A549 (cell line): ENCODE measurements around the gene DDX25. TPM values are rescaled to one million over a fixed set of nuclear protein-coding genes. Genes with fewer than 3 reads are reported as not detected.
"Not testable (repeated sequence)": the region's sequence is repeated elsewhere in the genome, so short reads cannot be mapped to it uniquely, and the experiment has no call there.

Source experiments
- ATAC-seq, 2 experiments: fragments of 200-7000 bp in 1 of 2; fragments of >200 bp in 1 of 2; cut with Nextera tagmentation in 1 of 2; cut with Tn5 transposase in 1 of 2; 3 replicates each; pipeline versions ENCODE4 v1.8.0 to v1.9.1; 2018 to 2020; ENCODE audit warnings: mild to moderate bottlenecking in 1 of 2, moderate library complexity in 1 of 2
- CTCF ChIA-PET: fragments of 300-600 bp; sonication (Branson Sonifier 250); formaldehyde crosslinking; extraction: SDS; loops from one replicate; lab custom pipeline; 2021; ENCODE audit warnings: antibody characterized with exemption, inconsistent platforms; lab: Yijun Ruan, JAX
- POLR2A ChIA-PET: fragments of 350-600 bp; formaldehyde crosslinking; extraction: SDS; loops from one replicate; lab custom pipeline; 2021; ENCODE audit warnings: antibody characterized with exemption, inconsistent platforms; lab: Yijun Ruan, JAX
- DNase-seq, 2 experiments: peaks; one replicate each; pipeline versions ENCODE4 v3.0.0 to v3.0.0-alpha.2; 2011 to 2016; ENCODE audit warnings: low read depth in 1 of 2, low spot score in 1 of 2
- FAIRE-seq: peaks from 2 replicates; lab custom pipeline; 2011; peaks lifted over from hg19 to GRCh38; lab: Jason Lieb, UNC
- H3K27ac ChIP-seq, 2 experiments: fragments of >200 bp; sonication (Bioruptor Twin); formaldehyde crosslinking; 3 replicates each; pipeline ENCODE4 v1.5.1; 2016 to 2017
- H3K4me1 ChIP-seq: fragments of >200 bp; sonication (Bioruptor Twin); formaldehyde crosslinking; 3 replicates; pipeline ENCODE4 v1.6.1; 2016
- H3K4me2 ChIP-seq: fragments of >200 bp; sonication (Bioruptor Twin); formaldehyde crosslinking; 3 replicates; pipeline ENCODE4 v1.6.1; 2016
- H3K4me3 ChIP-seq: fragments of >200 bp; sonication (Bioruptor Twin); formaldehyde crosslinking; 3 replicates; pipeline ENCODE4 v1.5.1; 2016
- H3K9me3 ChIP-seq: fragments of >200 bp; sonication (Bioruptor Twin); formaldehyde crosslinking; 3 replicates; pipeline ENCODE4 v1.6.1; 2016
- CTCF ChIP-seq: fragments of >200 bp; sonication (Bioruptor Twin); formaldehyde crosslinking; IDR thresholded peaks from 3 replicates; pipeline ENCODE4 v1.5.1; 2016
- HEYL ChIP-seq: fragments of 250-450 bp; sonication (Bioruptor Pico); IDR thresholded peaks from 2 replicates; pipeline ENCODE4 v1.8.0; 2021; ENCODE audit warnings: mild to moderate bottlenecking, moderate library complexity
- HOXA7 ChIP-seq: fragments of 250-450 bp; sonication (Bioruptor Pico); IDR thresholded peaks from 2 replicates; pipeline ENCODE4 v1.5.0; 2020; ENCODE audit warnings: mild to moderate bottlenecking, moderate library complexity
- HOXB13 ChIP-seq: fragments of 250-450 bp; sonication (Bioruptor Pico); IDR thresholded peaks from 2 replicates; pipeline ENCODE4 v1.5.0; 2020; ENCODE audit warnings: low read depth, mild to moderate bottlenecking, moderate library complexity
- HOXB5 ChIP-seq: fragments of 250-450 bp; sonication (Bioruptor Pico); IDR thresholded peaks from 2 replicates; pipeline ENCODE4 v1.5.0; 2020; ENCODE audit warnings: mild to moderate bottlenecking, moderate library complexity
- MAZ ChIP-seq: fragments of 150-350 bp; IDR thresholded peaks from 2 replicates; pipeline ENCODE4 v1.6.1; 2014; ENCODE audit warnings: antibody characterized with exemption, low read depth, low read length, borderline replicate concordance
- NPAS2 ChIP-seq: fragments of 250-450 bp; sonication (Bioruptor Pico); IDR thresholded peaks from 2 replicates; pipeline ENCODE4 v1.8.0; 2022; ENCODE audit warnings: mild to moderate bottlenecking, moderate library complexity, borderline replicate concordance
- NR3C1 ChIP-seq: fragments of >200 bp; sonication (Bioruptor Twin); formaldehyde crosslinking; IDR thresholded peaks from 3 replicates; pipeline ENCODE4 v1.6.1; 2017
- POLR2AphosphoS2 ChIP-seq: conservative IDR thresholded peaks from 2 replicates; pipeline ENCODE4 v1.6.1; 2012; ENCODE audit warnings: low read length, improper control_type of control experiment, inconsistent platforms
- RAD21 ChIP-seq, 2 experiments: fragments of >200 bp in 1 of 2; sonication (Bioruptor Twin) in 1 of 2; formaldehyde crosslinking in 1 of 2; IDR thresholded peaks in 1 of 2; conservative IDR thresholded peaks in 1 of 2; 2 replicates in 1 of 2; 3 replicates in 1 of 2; pipeline ENCODE4 v1.6.1; 2012 to 2018; ENCODE audit warnings: inconsistent platforms in 1 of 2
- RCOR1 ChIP-seq: fragments of 150-350 bp; IDR thresholded peaks from 2 replicates; pipeline ENCODE4 v1.6.1; 2014; ENCODE audit warnings: antibody characterized with exemption, low read length, low read depth
- REST ChIP-seq: fragments of 200-600 bp; sonication (generic); IDR thresholded peaks from 2 replicates; pipeline ENCODE4 v1.6.1; 2016; ENCODE audit warnings: antibody characterized with exemption, mild to moderate bottlenecking, moderate library complexity
- RFX5 ChIP-seq: fragments of 450-650 bp; IDR thresholded peaks from 2 replicates; pipeline ENCODE4 v1.7.1; 2014; ENCODE audit warnings: antibody characterized with exemption, mild to moderate bottlenecking, moderate library complexity
- RNF2 ChIP-seq: fragments of 200-600 bp; sonication (generic); IDR thresholded peaks from 2 replicates; pipeline ENCODE4 v1.6.1; 2016; ENCODE audit warnings: low read depth, mild to moderate bottlenecking, antibody characterized with exemption, moderate library complexity, borderline replicate concordance
- ZC3H11A ChIP-seq: fragments of 450-650 bp; IDR thresholded peaks from 2 replicates; pipeline ENCODE4 v1.6.1; 2014; ENCODE audit warnings: antibody characterized with exemption, mild to moderate bottlenecking
- ZNF302 ChIP-seq: fragments of 250-450 bp; sonication (Bioruptor Pico); IDR thresholded peaks from 2 replicates; pipeline ENCODE4 v1.9.0; 2021; ENCODE audit warnings: inconsistent platforms, mild to moderate bottlenecking, moderate library complexity
- ZSCAN20 ChIP-seq: fragments of 250-450 bp; sonication (Bioruptor Pico); IDR thresholded peaks from 2 replicates; pipeline ENCODE4 v1.8.0; 2022; ENCODE audit warnings: mild to moderate bottlenecking, moderate library complexity
- WGBS: methylation state at CpG from one replicate; pipeline ENCODE4 v1.1.6; 2017; ENCODE audit errors: missing lambda C conversion rate; 5-methylcytosine and 5-hydroxymethylcytosine counted together
- polyA minus RNA-seq: library from RNA; depleted of rRNA, polyadenylated mRNA; stranded (reverse); fragments of >200 nt; gene quantifications from 2 replicates; pipeline ENCODE4 v1.2.3, GENCODE V29; 2011; rRNA and poly(A)+ RNA removed
- polyA plus RNA-seq, 4 experiments: library from polyadenylated mRNA; depleted of rRNA in 3 of 4; stranded (reverse); fragments of >200 nt; fragmentation: RNase III in 1 of 4; extraction: RNeasy Plus Mini Kit Qiagen cat#74134 plus additional on column Dnase treatment in 1 of 4; gene quantifications; 2 replicates in 3 of 4; 3 replicates in 1 of 4; pipeline ENCODE4 v1.2.3, GENCODE V29; 2011 to 2017

DDX25 gene
- polyA plus RNA-seq (2011; rRNA removed): 0.01 and 0.05 TPM in 2 replicates
- polyA plus RNA-seq (2012; cell fraction: cytosol; rRNA removed): not detected in 2 replicates
- 0.07 and 0.18 TPM in 2 replicates for polyA plus RNA-seq (2012; cell fraction: nucleus; rRNA removed)
- 0.07 TPM in 1 of 3 replicates, not detected in the others for polyA plus RNA-seq (2017; fragmentation: RNase III; extraction: RNeasy Plus Mini Kit Qiagen cat#74134 plus additional on column Dnase treatment)
- 0.66 TPM in 1 of 2 replicates, not detected in the other for polyA minus RNA-seq

DNA sequence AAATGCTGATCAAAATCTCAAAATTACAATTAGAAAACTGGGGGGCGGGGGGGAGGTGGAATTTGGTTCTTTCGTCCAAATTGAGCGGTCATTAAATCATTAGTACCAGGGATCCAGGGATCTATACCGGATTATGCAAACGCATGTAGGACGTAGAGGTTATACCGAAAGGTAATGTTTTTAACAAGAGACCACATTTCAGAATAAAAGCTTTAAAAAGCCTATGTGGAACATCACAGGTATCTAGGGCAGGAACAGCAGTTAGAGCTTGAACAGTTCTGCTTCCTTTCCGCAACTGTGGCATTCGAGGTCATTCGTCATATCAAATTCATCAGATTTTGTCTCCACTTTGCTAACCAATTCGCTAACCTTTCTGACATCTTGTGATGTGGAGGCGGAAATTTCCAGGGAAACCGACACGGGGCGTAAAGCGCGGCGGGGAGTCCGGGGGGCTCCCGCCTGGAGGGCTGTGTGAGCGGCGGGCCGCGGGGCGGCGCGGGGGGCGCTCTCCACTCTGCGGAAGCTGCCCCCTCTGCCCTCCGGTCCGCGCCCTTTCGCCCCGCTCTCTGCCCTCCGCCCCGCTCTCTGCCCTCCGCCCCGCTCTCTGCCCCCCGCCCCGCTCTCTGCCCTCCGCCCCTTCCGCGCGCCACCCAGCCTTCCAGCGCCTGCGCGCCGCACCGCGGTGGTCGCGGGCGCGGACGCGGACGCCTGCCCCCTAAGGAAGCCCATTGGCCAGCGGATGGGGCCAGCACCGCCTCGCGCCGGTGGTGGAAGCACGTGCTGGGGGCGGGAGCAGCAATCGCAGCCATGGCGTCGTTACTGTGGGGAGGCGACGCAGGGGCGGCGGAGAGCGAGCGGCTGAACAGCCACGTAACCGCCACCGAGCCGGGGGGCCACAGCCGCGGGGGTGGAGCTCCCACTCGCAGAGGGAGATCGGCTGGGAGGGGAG, at the start of gene DDX25:
Gene DDX25 (plus strand): TSS at position 798 of the 949 bp plus-strand sequence. CDS start 10 bp downstream, at position 808.
- H3K4me2 ChIP-seq: peak within 1 kb of the TSS; percentile 86
- TF ChIP-seq REST (peak; percentile 71), ZNF302 (CRISPR knock-in tag) (no peak)
- peak within 1 kb of the TSS; percentile 88 for H3K4me3 ChIP-seq
- POLR2A ChIA-PET: interaction anchor here (0.8 to 1.4 kb wide), 2 partner anchors 16 to 212 kb away, joined by 3 to 21 read pairs; partner anchors contain the start of gene HYLS1
- H3K27ac ChIP-seq: no peak within 1 kb of the TSS
- ATAC-seq: no peak
- 0 out of 3 replicates have a peak, but pooled peaks cover 5% of the 10 kb centered on the region for H3K4me1 ChIP-seq
- no peak for DNase-seq
- no peaks in the 10 kb centered on the region for H3K9me3 ChIP-seq
- no peak for FAIRE-seq
- CTCF ChIA-PET: interaction anchor here (0.6 to 2.5 kb wide), 3 partner anchors 13 to 213 kb away, joined by 3 to 5 read pairs (median 4); no protein-coding TSS in a partner anchor
- WGBS: 52% methylated on average over 21 of the region's 81 CpGs

- ATAC-seq, H3K9me3 ChIP-seq, H3K4me2 ChIP-seq, POLR2A ChIA-PET, DNase-seq, H3K27ac ChIP-seq, CTCF ChIA-PET, FAIRE-seq, H3K4me3 ChIP-seq, H3K4me1 ChIP-seq: not testable (repeated sequence)
- WGBS: 62% methylated on average over 7 of the region's 9 CpGs
These were observed 46.6 kb upstream of the DDX25 start for GRCh38 chr11:125857670-125858069.

DNA sequence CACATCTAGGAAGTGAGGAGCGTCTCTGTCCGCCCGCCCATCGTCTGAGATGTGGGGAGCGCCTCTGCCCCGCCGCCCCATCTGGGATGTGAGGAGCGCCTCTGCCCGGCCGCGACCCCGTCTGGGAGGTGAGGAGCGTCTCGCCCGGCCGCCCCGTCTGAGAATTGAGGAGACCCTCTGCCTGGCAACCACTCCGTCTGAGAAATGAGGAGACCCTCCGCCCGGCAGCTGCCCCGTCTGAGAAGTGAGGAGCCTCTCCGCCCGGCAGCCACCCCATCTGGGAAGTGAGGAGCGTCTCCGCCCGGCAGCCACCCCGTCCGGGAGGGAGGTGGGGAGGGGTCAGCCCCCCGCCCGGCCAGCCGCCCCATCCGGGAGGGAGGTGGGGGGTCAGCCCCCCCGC, 41.5 kb upstream of the DDX25 start:
- H3K4me1 ChIP-seq, H3K9me3 ChIP-seq, H3K4me2 ChIP-seq, ATAC-seq, CTCF ChIA-PET, POLR2A ChIA-PET, H3K4me3 ChIP-seq, H3K27ac ChIP-seq, FAIRE-seq, DNase-seq: not testable (repeated sequence)
- 93% methylated on average over 5 of the region's 33 CpGs for WGBS

GRCh38 chr11:125865354-125865753, 39.0 kb upstream of the DDX25 start:
- H3K4me2 ChIP-seq, ATAC-seq, CTCF ChIA-PET, DNase-seq, POLR2A ChIA-PET, H3K4me3 ChIP-seq, H3K9me3 ChIP-seq, H3K27ac ChIP-seq, FAIRE-seq, H3K4me1 ChIP-seq: not testable (repeated sequence)
- 86% methylated on average over 4 of the region's 4 CpGs for WGBS

GRCh38 chr11:125869521-125869920, 34.8 kb upstream of the DDX25 start:
- CTCF ChIA-PET: no interaction called here
- TF ChIP-seq HOXA7 (CRISPR knock-in tag) (no peak), ZC3H11A (no peak), HOXB13 (no peak), NR3C1 (no peak), CTCF (no peak), RNF2 (no peak), RFX5 (no peak), RCOR1 (no peak), HOXB5 (no peak), MAZ (no peak), NPAS2 (CRISPR knock-in tag) (no peak), ZSCAN20 (CRISPR knock-in tag) (no peak), HEYL (no peak), POLR2AphosphoS2 (no peak), RAD21 (conservative IDR thresholded peaks at IDR 0.05 in 1 of 2, IDR thresholded peaks at IDR 0.05 in 1 of 2) (no peak)

More at GRCh38 chr11:125869521-125869920, 34.8 kb upstream of the DDX25 start:
- Histone ChIP-seq H3K9me3 (peaks cover 6% of the 10 kb centered on the region; the same call in 1 of the 3 replicates), H3K4me2 (no peak overlapping the region), H3K4me1 (no peaks in the 10 kb centered on the region), H3K27ac (no peak overlapping the region), H3K4me3 (no peak overlapping the region)
- WGBS: 84% methylated on average over 2 of the region's 2 CpGs
- ATAC-seq (no peak), FAIRE-seq (no peak), DNase-seq (no peak)
- POLR2A ChIA-PET: no interaction called here
